Stimulated activated CD4-positive, alpha-beta T cell treated with anti-CD3 and anti-CD28 coated beads, Interleukin-2, amount 100 ng/mL, for 4 hours (primary cell): Measurements from ENCODE around the gene TBC1D22A.

Source experiments
- DNase-seq: peaks from one replicate; pipeline ENCODE4 v3.0.0-alpha.2; 2020; ENCODE audit warnings: low read depth

TBC1D22A gene

GRCh38 chr22:46737105-46737975 is 25.1 kb upstream of the TBC1D22A start:
- DNase-seq: no peak

GRCh38 chr22:46737976-46738646 is 24.3 kb upstream of the TBC1D22A start, which contains the start of gene CERK:
TSS of gene CERK (minus strand) at chr22:46738252. CDS start at chr22:46738148, 104 bp downstream.
- peak; percentile 52 for DNase-seq

GRCh38 chr22:46738647-46739093 is 23.8 kb upstream of the TBC1D22A start:
- no peak for DNase-seq

GRCh38 chr22:46739094-46739870 is 23.2 kb upstream of the TBC1D22A start:
- DNase-seq: no peak

GRCh38 chr22:46740910-46741780 is 21.3 kb upstream of the TBC1D22A start:
- no peak for DNase-seq

- no peak for DNase-seq
Measured at GRCh38 chr22:46741974-46742519, 20.4 kb upstream of the TBC1D22A start.

GRCh38 chr22:46742576-46743221 is 19.8 kb upstream of the TBC1D22A start:
- DNase-seq: no peak

- no peak for DNase-seq
Measured at GRCh38 chr22:46744581-46744980, 17.9 kb upstream of the TBC1D22A start.

GRCh38 chr22:46746192-46746591 is 16.3 kb upstream of the TBC1D22A start:
- no peak for DNase-seq

GRCh38 chr22:46746620-46747019 is 15.8 kb upstream of the TBC1D22A start:
- DNase-seq: no peak

GRCh38 chr22:46747646-46748045 is 14.8 kb upstream of the TBC1D22A start:
- no peak for DNase-seq

GRCh38 chr22:46748206-46748907 is 14.1 kb upstream of the TBC1D22A start:
- no peak for DNase-seq

GRCh38 chr22:46748908-46749675 is 13.4 kb upstream of the TBC1D22A start:
- DNase-seq: peak; percentile 41

- DNase-seq: no peak
Measured at GRCh38 chr22:46749682-46750529, 12.5 kb upstream of the TBC1D22A start.

- no peak for DNase-seq
Measured at GRCh38 chr22:46750530-46750800, 12.0 kb upstream of the TBC1D22A start.

GRCh38 chr22:46750863-46751443 is 11.5 kb upstream of the TBC1D22A start:
- no peak for DNase-seq

GRCh38 chr22:46752286-46752987 is 10.0 kb upstream of the TBC1D22A start:
- DNase-seq: no peak

GRCh38 chr22:46752988-46753310 is 9.5 kb upstream of the TBC1D22A start:
- DNase-seq: no peak
